Stimulated activated CD4-positive, alpha-beta T cell treated with anti-CD3 and anti-CD28 coated beads, Interleukin-2, amount 100 ng/mL, for 24 hours (primary cell): ENCODE measurements around the gene TLE1.

Source experiments
- DNase-seq, 2 donors: peaks; one replicate each; pipeline ENCODE4 v3.0.0-alpha.2; 2020

TLE1 gene

DNA sequence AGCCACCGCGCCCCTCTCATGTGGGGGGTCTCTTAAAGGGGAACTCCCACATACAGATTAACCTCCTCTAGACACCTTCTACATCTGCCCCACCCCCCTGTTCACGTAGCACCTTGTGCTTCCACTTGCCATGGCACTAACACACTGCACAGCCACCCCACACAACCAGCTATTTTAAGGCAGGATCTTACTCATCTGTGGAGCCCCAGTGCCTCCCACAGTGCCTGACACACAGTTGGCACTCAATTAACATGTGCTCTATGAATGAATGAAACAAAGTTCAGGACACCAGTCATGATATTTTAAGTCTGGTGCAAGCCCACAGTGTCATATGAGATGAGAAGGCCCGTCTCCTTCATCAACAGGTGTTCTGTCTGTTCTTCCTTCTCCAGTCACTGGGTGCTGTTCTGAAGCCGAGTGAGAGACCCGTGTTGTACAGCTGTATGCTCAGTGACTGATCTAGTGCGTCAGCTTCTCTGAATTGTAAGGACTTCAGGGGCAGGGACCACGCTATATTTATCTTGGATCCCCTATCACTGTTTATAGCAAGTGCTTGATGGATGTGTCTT lies 149.1 kb downstream of the TLE1 start:
- DNase-seq: no peak

DNA sequence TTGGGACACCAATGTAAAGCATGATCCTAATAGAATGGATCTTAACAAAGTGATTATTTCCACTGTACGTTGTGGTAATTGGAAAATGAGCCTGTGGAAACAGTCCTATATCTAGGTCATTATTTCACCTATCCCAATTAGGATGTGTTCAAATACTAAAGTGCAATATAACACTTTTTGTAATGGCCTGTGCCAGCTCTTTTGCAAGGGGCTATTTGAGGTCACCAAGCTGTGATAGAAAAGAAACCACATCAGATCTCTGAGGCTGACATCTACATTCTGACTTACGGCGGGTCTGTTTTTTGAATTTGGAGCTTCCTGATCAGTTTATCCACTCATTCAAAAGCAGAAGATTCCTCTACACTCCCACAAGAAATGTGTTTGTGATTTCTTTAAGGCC lies 150.0 kb downstream of the TLE1 start:
- no peak for DNase-seq

- DNase-seq: no peak
Observed at GRCh38 chr9:81538890-81539289, 150.5 kb downstream of the TLE1 start.

- DNase-seq: no peak
Observed at GRCh38 chr9:81537964-81538363, 151.4 kb downstream of the TLE1 start.

GRCh38 chr9:81536242-81537025 lies 152.9 kb downstream of the TLE1 start:
- DNase-seq: no peak

GRCh38 chr9:81535542-81536241 lies 153.7 kb downstream of the TLE1 start:
- no peak for DNase-seq

GRCh38 chr9:81534138-81534875 lies 155.0 kb downstream of the TLE1 start:
- no peak for DNase-seq
